Natural killer cell treated with Interleukin-12 subunit alpha and Interleukin-12 subunit beta and Interleukin-15 and Interleukin-18, amount 100 ng/mL, for 72 hours (primary cell): ENCODE measurements around the gene USF2. TPM values are rescaled to one million over a fixed set of nuclear protein-coding genes. Genes with fewer than 3 reads are reported as not detected.
"Not testable (repeated sequence)": the region's sequence is repeated elsewhere in the genome, so short reads cannot be mapped to it uniquely, and the experiment has no call there.

ENCODE experiments used
- ATAC-seq, 2 donors: fragments of 150-1000 bp; cut with Tn5 transposase in 1 of 2; sonication (Bioruptor Pico), chemical (Tn5 transposase) in 1 of 2; 2 replicates each; pipeline ENCODE4 v1.10.0; 2021
- DNase-seq: peaks from one replicate; pipeline ENCODE4 v3.0.0; 2022; ENCODE audit warnings: low spot score
- H3K27ac Mint-ChIP-seq, 2 donors: 1 replicate in 1 of 2; 2 replicates in 1 of 2; pipeline ENCODE4 v1.8.0; 2022; ENCODE audit warnings: mixed read lengths in 2 of 2, mild to moderate bottlenecking in 1 of 2, moderate library complexity in 1 of 2
- H3K27me3 Mint-ChIP-seq, 2 donors: 1 replicate in 1 of 2; 2 replicates in 1 of 2; pipeline ENCODE4 v1.8.0; 2022; ENCODE audit warnings: mixed read lengths in 2 of 2
- H3K36me3 Mint-ChIP-seq: one replicate; pipeline ENCODE4 v1.8.0; 2022; ENCODE audit warnings: mixed read lengths
- H3K4me1 Mint-ChIP-seq, 2 donors: 1 replicate in 1 of 2; 2 replicates in 1 of 2; pipeline ENCODE4 v1.8.0; 2022; ENCODE audit warnings: low read depth in 2 of 2, mixed read lengths in 2 of 2, mild to moderate bottlenecking in 1 of 2
- H3K4me3 Mint-ChIP-seq: one replicate; pipeline ENCODE4 v1.8.0; 2022; ENCODE audit warnings: mixed read lengths
- H3K9me3 Mint-ChIP-seq: 2 replicates; pipeline ENCODE4 v1.8.0; 2022; ENCODE audit warnings: mixed read lengths
- total RNA-seq, 2 donors: library from RNA; stranded (reverse); gene quantifications; one replicate each; pipeline ENCODE4 v1.2.3, GENCODE V29; 2022

The USF2 gene
- total RNA-seq, result 100 to 1,000 TPM in 1 of 2 donors, 10 to 100 TPM in 1; 90.4 to 102 TPM

GRCh38 chr19:35268536-35269437 is at the start of gene USF2:
Gene USF2 (plus strand): TSS chr19:35268962. CDS start chr19:35269102, 140 bp downstream.
- H3K4me3 Mint-ChIP-seq, result peak within 1 kb of the TSS; percentile 92
- H3K27me3 Mint-ChIP-seq, result no peaks in the 10 kb centered on the region
- peaks cover 9% of the 10 kb centered on the region for H3K36me3 Mint-ChIP-seq
- ATAC-seq, result peak; percentile 28 to 62
- H3K4me1 Mint-ChIP-seq, result peaks cover 19 to 31% of the 10 kb centered on the region in 2 donors
- no peaks in the 10 kb centered on the region for H3K9me3 Mint-ChIP-seq
- peak within 1 kb of the TSS; percentile 88 for H3K27ac Mint-ChIP-seq
- DNase-seq, result peak; percentile 75

GRCh38 chr19:35219008-35219407 is 49.8 kb upstream of the USF2 start:
- Mint-ChIP-seq H3K27me3 (no peaks in the 10 kb centered on the region), H3K4me3 (no peak overlapping the region), H3K4me1 (peaks cover 17 to 18% of the 10 kb centered on the region in 2 donors), H3K36me3 (no peaks in the 10 kb centered on the region), H3K27ac (no peak overlapping the region), H3K9me3 (peaks cover 4% of the 10 kb centered on the region)
- DNase-seq, result no peak
- ATAC-seq, result no peak

- H3K27me3 Mint-ChIP-seq, result no peaks in the 10 kb centered on the region
- H3K27ac Mint-ChIP-seq, result no peak overlapping the region
- DNase-seq (no peak), ATAC-seq (no peak)
- no peak overlapping the region for H3K4me3 Mint-ChIP-seq
- peaks cover 4% of the 10 kb centered on the region for H3K9me3 Mint-ChIP-seq
- H3K4me1 Mint-ChIP-seq, result peaks cover 8% of the 10 kb centered on the region in 2 donors
- H3K36me3 Mint-ChIP-seq, result no peaks in the 10 kb centered on the region
Measured at GRCh38 chr19:35220315-35220921, 48.3 kb upstream of the USF2 start.

- H3K4me3 Mint-ChIP-seq, H3K9me3 Mint-ChIP-seq: not testable (repeated sequence)
Measured at GRCh38 chr19:35220973-35221590, 47.7 kb upstream of the USF2 start.

GRCh38 chr19:35222373-35223015 is 46.3 kb upstream of the USF2 start:
- Mint-ChIP-seq H3K27me3 (no peaks in the 10 kb centered on the region), H3K27ac (no peak overlapping the region), H3K4me3 (no peak overlapping the region), H3K4me1 (peaks cover 4% of the 10 kb centered on the region in 2 donors), H3K36me3 (no peaks in the 10 kb centered on the region), H3K9me3 (peaks cover 4% of the 10 kb centered on the region)
- DNase-seq (no peak), ATAC-seq (no peak)

More at GRCh38 chr19:35220973-35221590, 47.7 kb upstream of the USF2 start:
- not testable (repeated sequence) for H3K27ac Mint-ChIP-seq, ATAC-seq, H3K4me1 Mint-ChIP-seq, H3K36me3 Mint-ChIP-seq, H3K27me3 Mint-ChIP-seq, DNase-seq

- ATAC-seq (peak in 1 of 2 donors; percentile 18), DNase-seq (no peak)
- Mint-ChIP-seq H3K27me3 (no peaks in the 10 kb centered on the region), H3K4me1 (peaks cover 4% of the 10 kb centered on the region in 2 donors), H3K4me3 (no peak overlapping the region), H3K9me3 (peaks cover 4% of the 10 kb centered on the region), H3K36me3 (no peaks in the 10 kb centered on the region), H3K27ac (no peak overlapping the region)
Measured at GRCh38 chr19:35223084-35223790, 45.5 kb upstream of the USF2 start.

- Mint-ChIP-seq H3K36me3 (no peaks in the 10 kb centered on the region), H3K27ac (no peak overlapping the region), H3K4me1 (peaks cover 4% of the 10 kb centered on the region in 2 donors), H3K27me3 (no peaks in the 10 kb centered on the region), H3K9me3 (peaks cover 4% of the 10 kb centered on the region), H3K4me3 (no peak overlapping the region)
- no peak for ATAC-seq
- DNase-seq, result no peak
Measured at GRCh38 chr19:35223862-35224505, 44.8 kb upstream of the USF2 start.

GRCh38 chr19:35224681-35225571 is 43.8 kb upstream of the USF2 start:
- Mint-ChIP-seq H3K27ac (no peak overlapping the region), H3K4me3 (no peak overlapping the region), H3K4me1 (peaks cover 0 to 4% of the 10 kb centered on the region in 2 donors), H3K9me3 (no peaks in the 10 kb centered on the region), H3K36me3 (no peaks in the 10 kb centered on the region), H3K27me3 (peaks cover 0 to 3% of the 10 kb centered on the region in 2 donors)
- no peak for DNase-seq
- peak in 1 of 2 donors; percentile 32 for ATAC-seq

- ATAC-seq, result no peak
- no peaks in the 10 kb centered on the region for H3K9me3 Mint-ChIP-seq
- H3K36me3 Mint-ChIP-seq, result no peaks in the 10 kb centered on the region
- H3K27ac Mint-ChIP-seq, result no peak overlapping the region
- H3K4me3 Mint-ChIP-seq, result no peak overlapping the region
- no peak for DNase-seq
- peaks cover 0 to 4% of the 10 kb centered on the region in 2 donors for H3K4me1 Mint-ChIP-seq
- peaks cover 0 to 3% of the 10 kb centered on the region in 2 donors for H3K27me3 Mint-ChIP-seq
Measured at GRCh38 chr19:35225951-35226350, 42.8 kb upstream of the USF2 start.

- H3K36me3 Mint-ChIP-seq, result no peaks in the 10 kb centered on the region
- H3K27ac Mint-ChIP-seq, result no peak overlapping the region
- peaks cover 0 to 4% of the 10 kb centered on the region in 2 donors for H3K4me1 Mint-ChIP-seq
- H3K27me3 Mint-ChIP-seq, result peaks cover 0 to 3% of the 10 kb centered on the region in 2 donors
- DNase-seq, result no peak
- no peaks in the 10 kb centered on the region for H3K9me3 Mint-ChIP-seq
- no peak for ATAC-seq
- no peak overlapping the region for H3K4me3 Mint-ChIP-seq
Measured at GRCh38 chr19:35226748-35227147, 42.0 kb upstream of the USF2 start.

- H3K4me1 Mint-ChIP-seq, result no peaks in the 10 kb centered on the region
- H3K4me3 Mint-ChIP-seq, result no peak within 1 kb of the TSS
- H3K36me3 Mint-ChIP-seq, result no peaks in the 10 kb centered on the region
- peaks cover 0 to 3% of the 10 kb centered on the region in 2 donors for H3K27me3 Mint-ChIP-seq
- no peak within 1 kb of the TSS for H3K27ac Mint-ChIP-seq
- DNase-seq, result no peak
- ATAC-seq, result no peak
- no peaks in the 10 kb centered on the region for H3K9me3 Mint-ChIP-seq
Measured at GRCh38 chr19:35228177-35228930, 40.4 kb upstream of the USF2 start, which contains the start of gene FAM187B. Gene FAM187B (minus strand): TSS chr19:35228739. CDS start chr19:35228680, 59 bp downstream.
